Retinal pigment epithelial cell (primary cell): ENCODE measurements around the gene FAM193B.
"Not testable (repeated sequence)": the region's sequence is repeated elsewhere in the genome, so short reads cannot be mapped to it uniquely, and the experiment has no call there.

ENCODE experiments used
- DNase-seq: peaks from one replicate; pipeline ENCODE4 v3.0.0-alpha.2; 2010; ENCODE audit warnings: low read depth
- H3K4me3 ChIP-seq: 2 replicates; pipeline ENCODE4 v1.5.1; 2011; ENCODE audit warnings: mild to moderate bottlenecking, low read length, control low read depth, moderate library complexity
- CTCF ChIP-seq: conservative IDR thresholded peaks from 2 replicates; pipeline ENCODE4 v1.5.1; 2011; ENCODE audit warnings: low read depth, low read length, control low read depth, inconsistent platforms

FAM193B gene

GRCh38 chr5:177578316-177578715 lies 24.0 kb upstream of the FAM193B start:
- DNase-seq: no peak
- no peak for TF ChIP-seq CTCF

GRCh38 chr5:177576169-177576568 lies 21.8 kb upstream of the FAM193B start:
- no peak overlapping the region for H3K4me3 ChIP-seq
- no peak for TF ChIP-seq CTCF
- DNase-seq: no peak

More at GRCh38 chr5:177578316-177578715, 24.0 kb upstream of the FAM193B start:
- H3K4me3 ChIP-seq: no peak overlapping the region

- no peak for TF ChIP-seq CTCF
- H3K4me3 ChIP-seq: no peak overlapping the region
- DNase-seq: no peak
Measured at GRCh38 chr5:177575488-177575887, 21.1 kb upstream of the FAM193B start.

GRCh38 chr5:177569894-177570293 lies 15.5 kb upstream of the FAM193B start:
- H3K4me3 ChIP-seq: no peak overlapping the region
- TF ChIP-seq CTCF: no peak

GRCh38 chr5:177568326-177568725 lies 14.0 kb upstream of the FAM193B start:
- DNase-seq: no peak
- no peak for TF ChIP-seq CTCF
- no peak overlapping the region for H3K4me3 ChIP-seq

More at GRCh38 chr5:177569894-177570293, 15.5 kb upstream of the FAM193B start:
- DNase-seq: no peak

GRCh38 chr5:177565046-177565445 lies 10.7 kb upstream of the FAM193B start:
- no peak overlapping the region for H3K4me3 ChIP-seq
- TF ChIP-seq CTCF: no peak
- no peak for DNase-seq

GRCh38 chr5:177559446-177559941 lies 5.1 kb upstream of the FAM193B start:
- not testable (repeated sequence) for DNase-seq, H3K4me3 ChIP-seq

GRCh38 chr5:177557796-177558195 lies 3.4 kb upstream of the FAM193B start:
- TF ChIP-seq CTCF: no peak
- H3K4me3 ChIP-seq: no peak overlapping the region
- no peak for DNase-seq
